Skin epidermis (tissue), 12 donors: ENCODE data around the gene ACTRT2.

Experiments used
- H3K27ac ChIP-seq, 21 experiments: fragments of 200-600 bp; sonication (generic) in 11 of 21; one replicate each; pipeline ENCODE4 v1.5.0; 2020; ENCODE audit warnings: mild to moderate bottlenecking in 3 of 21, inconsistent platforms in 2 of 21, moderate library complexity in 2 of 21
- H3K4me3 ChIP-seq, 7 experiments: fragments of 200-600 bp; sonication (generic) in 2 of 7; one replicate each; pipeline ENCODE4 v1.5.0; 2020; ENCODE audit warnings: inconsistent platforms in 2 of 7, mild to moderate bottlenecking in 2 of 7, moderate library complexity in 1 of 7

The ACTRT2 gene

GRCh38 chr1:2982615-2983318, 38.5 kb upstream of the ACTRT2 start:
- H3K4me3 ChIP-seq: no peak overlapping the region
- no peak overlapping the region for H3K27ac ChIP-seq

- no peak overlapping the region for H3K27ac ChIP-seq
- no peak overlapping the region for H3K4me3 ChIP-seq
Observed at GRCh38 chr1:2983319-2983705, 38.0 kb upstream of the ACTRT2 start.

- Histone ChIP-seq H3K4me3 (no peak overlapping the region), H3K27ac (no peak overlapping the region)
Observed at GRCh38 chr1:2983706-2984398, 37.4 kb upstream of the ACTRT2 start.

GRCh38 chr1:2984399-2985061, 36.7 kb upstream of the ACTRT2 start:
- H3K27ac ChIP-seq: no peak overlapping the region
- no peak overlapping the region for H3K4me3 ChIP-seq

- Histone ChIP-seq H3K27ac (no peak overlapping the region), H3K4me3 (no peak overlapping the region)
Observed at GRCh38 chr1:2985067-2985561, 36.2 kb upstream of the ACTRT2 start.

- H3K27ac ChIP-seq: no peak overlapping the region
Observed at GRCh38 chr1:2985694-2986548, 35.3 kb upstream of the ACTRT2 start.

GRCh38 chr1:2986549-2987305, 34.5 kb upstream of the ACTRT2 start:
- no peak overlapping the region for H3K4me3 ChIP-seq
- no peak overlapping the region for H3K27ac ChIP-seq

More at GRCh38 chr1:2985694-2986548, 35.3 kb upstream of the ACTRT2 start:
- H3K4me3 ChIP-seq: no peak overlapping the region

GRCh38 chr1:2987773-2988172, 33.5 kb upstream of the ACTRT2 start:
- Histone ChIP-seq H3K27ac (no peak overlapping the region), H3K4me3 (no peak overlapping the region)

- Histone ChIP-seq H3K4me3 (no peak overlapping the region), H3K27ac (no peak overlapping the region)
Observed at GRCh38 chr1:2988256-2988655, 33.0 kb upstream of the ACTRT2 start.

GRCh38 chr1:2989185-2989584, 32.1 kb upstream of the ACTRT2 start:
- Histone ChIP-seq H3K4me3 (no peak overlapping the region), H3K27ac (no peak overlapping the region)

- H3K27ac ChIP-seq: no peak overlapping the region
- H3K4me3 ChIP-seq: no peak overlapping the region
Observed at GRCh38 chr1:2989976-2990375, 31.3 kb upstream of the ACTRT2 start.

GRCh38 chr1:2990376-2991115, 30.7 kb upstream of the ACTRT2 start:
- Histone ChIP-seq H3K27ac (no peak overlapping the region), H3K4me3 (no peak overlapping the region)

- Histone ChIP-seq H3K27ac (no peak overlapping the region), H3K4me3 (no peak overlapping the region)
Observed at GRCh38 chr1:2991753-2992495, 29.3 kb upstream of the ACTRT2 start.

GRCh38 chr1:2998503-2999100, 22.7 kb upstream of the ACTRT2 start:
- Histone ChIP-seq H3K4me3 (no peak overlapping the region), H3K27ac (no peak overlapping the region)

GRCh38 chr1:2999138-2999537, 22.1 kb upstream of the ACTRT2 start:
- Histone ChIP-seq H3K4me3 (no peak overlapping the region), H3K27ac (no peak overlapping the region)

GRCh38 chr1:2999571-2999970, 21.7 kb upstream of the ACTRT2 start:
- no peak overlapping the region for H3K27ac ChIP-seq
- H3K4me3 ChIP-seq: no peak overlapping the region

GRCh38 chr1:3000214-3000613, 21.1 kb upstream of the ACTRT2 start:
- H3K4me3 ChIP-seq: no peak overlapping the region
- H3K27ac ChIP-seq: no peak overlapping the region
